ENCODE data around the gene JAM3.

Gene JAM3

DNA sequence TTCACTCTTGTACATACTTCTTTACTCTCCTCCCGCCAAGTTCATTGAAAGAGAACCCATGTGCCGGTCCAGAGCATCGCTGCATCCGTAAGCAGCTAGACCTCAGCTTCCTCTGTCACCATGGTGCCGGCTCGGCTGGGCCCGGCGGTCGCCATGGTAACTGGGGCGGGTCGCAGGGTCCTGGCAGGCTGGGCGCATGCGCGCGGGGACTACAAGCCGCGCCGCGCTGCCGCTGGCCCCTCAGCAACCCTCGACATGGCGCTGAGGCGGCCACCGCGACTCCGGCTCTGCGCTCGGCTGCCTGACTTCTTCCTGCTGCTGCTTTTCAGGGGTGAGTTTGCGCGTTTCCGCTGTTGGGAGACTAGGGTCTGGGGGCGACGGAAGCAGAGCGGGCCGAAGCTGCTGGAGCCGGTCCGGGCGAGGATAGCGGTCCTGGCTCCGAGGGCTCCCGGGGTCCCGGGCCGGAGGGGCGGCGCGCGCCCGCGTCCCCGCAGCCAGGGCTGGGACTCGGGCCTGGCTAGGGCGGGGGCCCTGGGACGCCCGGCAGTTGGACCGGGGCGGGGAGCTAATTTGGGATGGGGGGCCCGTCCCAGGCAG is at the start of gene JAM3:
TSS of gene JAM3 (plus strand) at position 244 of the 597 bp plus-strand sequence. CDS start at position 256, 12 bp downstream.
- in situ Hi-C loops (cut with HindIII; ENCODE audit: low sequenced_read_pairs): no loop called here

DNA sequence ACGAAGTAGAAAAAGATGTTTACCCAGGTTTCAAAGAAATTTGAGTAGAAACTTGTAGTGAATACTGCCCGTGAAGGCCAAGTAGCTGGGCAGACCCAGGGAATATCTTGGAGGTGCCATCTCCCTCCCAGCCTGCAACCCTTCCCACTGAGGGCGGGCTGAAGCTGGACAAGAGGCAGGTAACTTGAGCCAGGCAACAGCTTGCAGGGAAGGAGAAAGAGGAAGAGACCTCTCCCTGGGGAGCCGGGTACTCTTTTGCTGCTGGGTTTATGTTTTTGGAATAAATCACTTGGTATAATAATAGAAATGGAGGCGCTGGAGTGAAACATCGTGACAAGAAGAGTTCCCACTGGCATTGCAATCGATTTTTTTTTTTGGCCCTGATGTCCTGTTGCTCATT is 49.4 kb upstream of the JAM3 start:
- in situ Hi-C loops (cut with HindIII; ENCODE audit: low sequenced_read_pairs): no loop called here

DNA sequence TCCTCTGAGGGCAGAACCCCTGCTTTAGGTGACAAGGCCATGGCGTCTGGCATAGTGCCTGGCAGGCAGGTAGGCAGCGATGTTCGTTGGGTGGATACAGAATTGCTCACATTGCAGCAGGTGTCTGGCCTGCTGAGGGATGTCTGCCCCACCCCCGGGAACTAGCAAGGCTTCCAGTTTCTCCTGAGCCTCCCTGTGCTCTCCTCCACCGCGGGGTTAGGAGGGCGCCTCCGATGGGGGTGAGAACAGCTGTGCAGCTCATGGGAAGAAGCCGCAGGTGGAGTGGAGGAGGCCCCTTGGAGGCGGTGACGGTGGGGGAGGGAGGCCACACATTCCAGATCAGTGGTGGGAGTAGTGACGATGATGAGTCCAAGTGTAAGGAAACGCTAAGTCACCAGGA is 48.3 kb upstream of the JAM3 start:
- in situ Hi-C loops (cut with HindIII; ENCODE audit: low sequenced_read_pairs): no loop called here

DNA sequence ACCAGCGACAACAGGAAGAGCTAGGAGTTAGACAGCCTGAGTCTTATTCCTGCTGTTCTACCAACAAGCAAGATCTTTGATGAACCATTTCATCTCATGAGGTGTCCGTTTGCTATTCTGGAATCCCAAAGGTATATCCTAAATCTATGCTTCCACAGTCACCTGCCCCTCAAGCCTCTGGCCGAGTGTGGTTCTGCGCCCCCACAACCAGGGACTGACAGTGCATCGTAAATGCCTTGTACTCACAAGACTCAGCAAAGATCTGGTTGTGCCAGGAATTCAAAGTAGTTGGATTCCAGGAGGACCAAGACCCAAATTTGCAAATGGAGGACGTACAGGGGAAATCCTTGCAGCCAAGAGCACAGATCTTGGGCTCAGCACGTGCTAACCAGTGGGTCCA is 47.5 kb upstream of the JAM3 start:
- in situ Hi-C loops (cut with HindIII; ENCODE audit: low sequenced_read_pairs): no loop called here

DNA sequence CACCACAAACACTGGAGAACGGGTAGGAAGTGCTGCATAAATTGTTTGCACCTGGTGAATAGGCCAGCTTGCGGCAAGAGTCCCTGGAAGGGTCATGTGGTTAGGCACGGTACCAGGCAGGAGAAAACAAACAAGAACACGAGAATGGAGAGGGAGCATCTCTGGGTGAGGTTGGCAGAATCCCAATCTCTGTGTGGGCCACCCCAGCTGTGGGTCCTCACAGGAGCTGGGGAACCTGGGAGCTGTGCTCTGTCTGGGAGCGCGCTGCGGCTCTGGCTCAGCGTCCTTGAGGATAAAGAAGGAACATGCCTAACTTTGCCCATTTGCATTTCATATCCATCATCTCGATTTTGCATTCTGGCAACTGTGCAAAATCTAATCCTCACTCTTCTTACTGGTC is 46.1 kb upstream of the JAM3 start:
- in situ Hi-C loops (cut with HindIII; ENCODE audit: low sequenced_read_pairs): no loop called here

DNA sequence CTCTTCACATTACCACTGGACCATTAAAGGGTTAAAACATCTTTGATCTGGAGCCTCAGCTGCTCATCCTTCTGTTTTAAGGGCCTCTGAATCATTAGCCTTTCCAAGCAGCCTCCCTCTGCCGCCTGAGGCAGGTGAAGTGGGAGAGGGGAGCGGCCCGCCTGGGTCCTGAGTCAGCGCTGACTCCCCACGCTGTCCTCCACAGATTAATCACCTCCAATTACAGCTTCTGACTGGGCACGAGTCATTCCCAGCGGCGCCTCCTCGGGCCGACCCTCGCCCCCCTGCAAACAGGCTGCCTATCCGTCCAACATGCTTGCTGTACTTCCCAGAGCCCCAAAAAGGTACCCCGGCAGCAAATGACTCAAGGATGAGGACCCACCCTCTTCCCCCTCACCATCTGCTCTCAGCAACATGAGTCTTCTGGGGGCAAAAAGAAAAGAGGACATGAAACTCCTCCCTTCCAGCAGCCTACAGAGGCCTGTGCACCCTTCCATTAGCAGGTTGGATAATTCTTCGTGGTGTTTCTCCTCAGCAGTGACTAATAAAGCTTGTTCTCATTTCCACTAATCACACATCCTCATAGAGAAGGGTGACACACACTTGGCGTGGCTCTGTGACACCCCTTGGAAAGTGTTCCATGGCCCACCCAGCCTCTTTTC is 44.3 kb upstream of the JAM3 start:
- in situ Hi-C loops (cut with HindIII; ENCODE audit: low sequenced_read_pairs): no loop called here

DNA sequence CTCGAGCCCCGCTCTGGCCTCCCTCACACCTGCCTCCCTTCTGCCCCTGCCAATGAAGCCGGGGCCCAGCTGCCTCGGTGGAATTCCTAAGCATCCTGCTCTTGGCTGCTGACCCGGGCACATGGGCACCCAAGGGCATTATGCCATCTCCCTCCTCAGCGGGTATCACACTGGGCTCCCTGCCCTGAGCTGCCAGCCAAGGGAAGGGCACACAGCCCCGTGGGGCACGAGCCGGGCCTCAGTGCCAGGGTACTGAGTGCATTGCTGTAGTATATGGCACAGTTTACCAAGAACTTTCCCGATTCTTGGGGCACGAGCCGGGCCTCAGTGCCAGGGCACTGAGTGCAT is 43.8 kb upstream of the JAM3 start:
- in situ Hi-C loops (cut with HindIII; ENCODE audit: low sequenced_read_pairs): no loop called here

DNA sequence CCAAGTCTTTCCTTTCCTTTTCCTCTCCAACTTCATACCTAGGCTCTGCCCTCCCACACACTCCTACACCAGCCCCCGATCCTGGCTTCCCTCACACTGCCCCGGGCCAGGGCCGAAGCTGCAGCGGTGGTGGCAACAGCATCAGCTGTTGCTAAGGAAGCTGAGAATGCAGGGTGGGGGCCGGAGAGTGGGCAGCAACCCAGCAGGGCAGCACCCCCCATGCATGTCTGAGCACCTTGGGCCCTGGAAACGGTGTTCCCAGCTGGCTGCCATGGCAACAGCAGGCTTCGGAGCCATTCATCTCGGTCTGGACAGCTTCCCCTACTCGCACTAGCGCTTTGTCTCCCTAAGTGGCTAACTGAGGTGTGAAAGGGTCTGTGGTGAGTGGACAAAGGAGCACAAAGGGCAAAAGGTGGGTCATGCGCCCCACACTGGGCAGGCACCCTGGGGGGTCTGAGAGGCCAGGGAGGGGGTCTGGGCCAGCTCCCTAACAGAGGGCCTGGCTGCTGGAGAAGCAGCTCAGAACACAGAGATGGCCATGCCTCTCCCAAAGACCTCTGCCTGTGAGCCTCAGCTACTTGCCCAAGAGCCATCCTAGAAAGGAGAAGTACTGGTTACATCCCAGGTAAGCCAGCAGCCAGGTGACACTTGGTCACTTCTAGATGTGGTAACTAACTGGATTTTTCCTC is 42.1 kb upstream of the JAM3 start:
- in situ Hi-C loops (cut with HindIII; ENCODE audit: low sequenced_read_pairs): no loop called here

DNA sequence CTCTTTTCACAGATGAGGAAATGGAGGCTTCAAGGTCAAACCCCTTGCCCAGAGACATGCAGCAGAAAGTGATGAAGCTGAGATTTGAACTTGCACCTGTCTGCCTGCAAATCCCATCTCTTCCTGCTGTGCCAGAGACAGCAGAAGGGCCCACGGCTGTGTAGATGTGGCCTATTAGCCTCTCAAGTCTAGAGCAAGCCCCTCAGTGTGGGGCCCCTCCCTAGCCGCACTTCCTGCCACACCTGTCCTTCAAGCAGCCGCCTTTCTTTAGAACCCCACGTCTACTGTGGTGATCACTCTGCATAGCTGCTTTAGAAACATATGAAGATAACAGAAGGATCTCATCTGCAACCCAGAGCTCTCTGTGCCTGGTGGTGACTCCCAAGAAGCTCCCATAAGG is 41.2 kb upstream of the JAM3 start:
- in situ Hi-C loops (cut with HindIII; ENCODE audit: low sequenced_read_pairs): no loop called here

DNA sequence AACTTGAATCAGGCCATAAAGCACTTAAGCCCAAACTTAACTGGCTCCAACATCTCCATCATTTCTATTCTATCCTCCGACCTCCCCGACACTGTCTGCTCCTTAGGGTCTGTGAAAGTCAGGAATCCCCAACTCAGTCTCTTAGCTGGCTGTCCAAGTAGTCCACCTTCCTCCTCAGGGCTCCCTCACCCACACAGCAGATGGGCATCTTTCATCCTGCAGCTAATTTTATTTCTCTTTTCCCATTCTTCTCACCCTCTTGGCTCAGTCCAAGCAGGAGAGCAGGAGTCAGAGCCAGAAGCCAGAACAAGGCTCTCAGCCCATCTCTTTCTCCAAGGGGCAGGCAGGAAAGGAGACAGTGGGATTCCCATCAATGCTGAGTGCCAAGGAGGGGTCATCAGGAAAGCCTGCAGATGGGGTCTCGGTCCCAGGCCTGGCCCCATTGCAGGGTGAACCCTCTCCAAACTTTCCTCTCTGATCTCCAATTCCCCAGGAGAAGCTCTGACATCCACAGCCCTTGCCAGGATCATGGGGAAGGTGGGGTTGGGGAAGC is 40.4 kb upstream of the JAM3 start:
- in situ Hi-C loops (cut with HindIII; ENCODE audit: low sequenced_read_pairs): no loop called here

DNA sequence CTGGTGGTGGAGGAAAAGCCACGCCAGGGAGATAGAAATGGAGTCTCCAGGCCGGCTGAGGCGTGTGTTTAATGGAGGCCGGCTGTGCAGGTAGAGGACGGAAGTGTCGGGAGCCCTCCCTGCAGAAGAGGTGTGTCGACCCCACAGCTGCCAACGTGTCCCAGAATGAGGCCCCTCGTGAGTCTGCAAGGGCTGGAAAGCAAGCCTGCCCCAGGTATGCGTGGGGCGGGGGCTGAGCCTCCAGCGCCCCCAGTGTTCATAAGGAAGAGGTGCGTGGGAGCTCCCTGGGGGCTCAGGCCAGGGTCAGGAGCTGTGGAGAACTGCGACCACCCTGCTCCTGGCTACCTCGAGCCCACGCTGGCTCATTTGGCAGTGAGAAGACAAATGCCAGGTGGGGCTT is 38.0 kb upstream of the JAM3 start:
- in situ Hi-C loops (cut with HindIII; ENCODE audit: low sequenced_read_pairs): no loop called here

DNA sequence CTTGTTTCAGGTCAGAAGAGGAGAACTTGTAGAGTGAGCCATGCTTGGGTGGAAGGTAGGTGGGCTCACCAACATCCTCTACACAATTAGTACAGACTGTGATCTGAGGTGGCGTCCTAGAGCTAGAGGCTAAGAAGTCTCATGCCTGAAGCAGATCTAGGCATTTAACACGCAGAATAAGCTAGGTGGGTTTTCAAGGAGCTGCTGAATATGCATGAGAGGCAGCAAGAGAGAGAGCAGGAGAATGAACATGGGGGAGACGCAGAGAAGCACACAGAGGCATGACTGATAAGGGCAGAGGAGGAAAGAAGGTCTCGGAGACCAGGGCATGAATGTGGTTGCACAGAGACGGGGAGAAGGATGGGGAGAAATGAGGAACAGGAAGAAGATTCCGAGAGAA is 36.8 kb upstream of the JAM3 start:
- in situ Hi-C loops (cut with HindIII; ENCODE audit: low sequenced_read_pairs): no loop called here

DNA sequence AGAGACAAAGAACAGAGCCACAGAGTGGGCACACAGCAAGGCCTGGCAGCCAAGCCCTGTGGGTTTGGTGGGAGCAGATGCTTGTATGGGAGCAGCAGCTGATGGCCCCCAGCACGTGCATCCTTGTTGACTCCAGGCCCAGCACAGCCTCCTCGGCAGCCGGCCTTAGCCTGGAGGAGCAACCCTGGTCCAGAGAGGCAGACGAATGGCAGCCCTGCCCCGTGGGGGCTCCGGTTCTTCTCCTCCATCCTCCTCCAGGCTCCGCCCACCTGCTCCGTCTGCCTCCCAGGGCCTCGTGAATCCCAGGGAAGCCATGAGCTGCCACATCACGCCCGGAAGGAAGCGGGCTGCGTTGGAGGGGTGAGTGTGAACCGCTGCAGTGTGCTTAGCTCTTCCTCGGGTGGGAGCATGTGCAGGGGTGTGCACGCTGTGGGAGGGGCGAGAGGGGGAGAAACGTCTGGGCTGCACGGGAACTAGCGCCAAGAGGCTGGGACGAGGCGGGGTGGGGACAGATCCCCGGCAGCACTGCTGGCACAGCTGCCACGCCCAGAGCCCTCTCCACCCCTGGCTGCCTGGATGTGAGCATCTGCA is 36.3 kb upstream of the JAM3 start:
- in situ Hi-C loops (cut with HindIII; ENCODE audit: low sequenced_read_pairs): no loop called here

DNA sequence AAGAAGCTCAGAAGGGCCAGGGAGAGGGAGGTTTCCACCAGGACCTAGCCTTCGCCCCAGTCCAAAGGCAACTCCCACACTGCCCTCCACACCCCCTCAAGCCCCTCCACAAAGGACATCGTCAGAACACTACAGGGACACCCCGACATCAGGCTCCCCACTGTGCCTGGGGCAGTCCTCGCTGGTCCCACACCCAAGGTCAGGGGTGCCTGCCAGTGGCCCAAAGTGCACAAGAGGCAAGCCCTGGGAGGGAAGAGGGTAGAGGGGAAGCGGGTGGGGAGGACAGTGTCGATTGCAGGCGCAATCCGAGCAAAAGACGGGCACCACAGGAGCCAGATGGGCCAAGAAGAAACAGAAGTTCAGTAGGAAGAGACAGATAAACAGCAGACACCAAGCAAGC is 35.6 kb upstream of the JAM3 start:
- in situ Hi-C loops (cut with HindIII; ENCODE audit: low sequenced_read_pairs): no loop called here

DNA sequence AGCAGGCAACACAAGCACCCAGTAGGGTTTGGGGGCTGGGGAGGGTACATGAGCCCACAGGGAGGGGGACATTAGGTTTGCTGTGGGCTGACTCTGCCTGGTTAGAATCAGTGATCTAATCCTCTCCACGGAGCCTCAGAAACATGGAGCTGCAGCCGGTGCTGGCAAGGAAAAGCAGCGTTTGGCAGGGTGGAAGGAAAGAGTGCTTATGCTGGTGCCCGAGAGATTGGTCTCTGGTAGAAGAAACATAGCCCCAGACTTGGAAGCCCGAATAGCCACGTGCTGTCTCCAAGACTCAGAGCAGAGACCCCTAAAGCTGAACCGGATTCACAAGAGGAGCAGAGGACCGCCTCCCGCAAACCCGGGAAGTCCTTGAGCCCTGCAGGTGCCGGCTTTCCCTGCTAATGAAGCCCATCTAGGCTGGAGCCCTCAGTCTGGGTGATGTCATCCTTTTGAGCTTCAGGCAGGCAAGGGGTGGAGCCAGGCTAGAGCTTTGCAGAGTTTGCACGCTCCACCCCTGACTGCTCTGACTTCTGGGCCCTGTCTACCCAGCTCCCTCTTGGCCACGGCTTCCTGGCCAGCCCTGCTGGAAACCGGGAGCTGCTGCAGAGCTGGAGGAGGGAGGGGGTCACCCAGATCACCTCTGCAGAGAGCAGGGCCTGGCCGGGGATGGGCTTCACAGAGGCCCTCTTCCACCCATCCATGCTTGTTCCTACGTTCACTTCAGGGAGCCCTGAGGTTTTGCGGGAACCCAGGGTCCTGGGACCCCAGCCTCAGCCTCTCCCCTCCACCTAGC is 35.0 kb upstream of the JAM3 start:
- in situ Hi-C loops (cut with HindIII; ENCODE audit: low sequenced_read_pairs): no loop called here

DNA sequence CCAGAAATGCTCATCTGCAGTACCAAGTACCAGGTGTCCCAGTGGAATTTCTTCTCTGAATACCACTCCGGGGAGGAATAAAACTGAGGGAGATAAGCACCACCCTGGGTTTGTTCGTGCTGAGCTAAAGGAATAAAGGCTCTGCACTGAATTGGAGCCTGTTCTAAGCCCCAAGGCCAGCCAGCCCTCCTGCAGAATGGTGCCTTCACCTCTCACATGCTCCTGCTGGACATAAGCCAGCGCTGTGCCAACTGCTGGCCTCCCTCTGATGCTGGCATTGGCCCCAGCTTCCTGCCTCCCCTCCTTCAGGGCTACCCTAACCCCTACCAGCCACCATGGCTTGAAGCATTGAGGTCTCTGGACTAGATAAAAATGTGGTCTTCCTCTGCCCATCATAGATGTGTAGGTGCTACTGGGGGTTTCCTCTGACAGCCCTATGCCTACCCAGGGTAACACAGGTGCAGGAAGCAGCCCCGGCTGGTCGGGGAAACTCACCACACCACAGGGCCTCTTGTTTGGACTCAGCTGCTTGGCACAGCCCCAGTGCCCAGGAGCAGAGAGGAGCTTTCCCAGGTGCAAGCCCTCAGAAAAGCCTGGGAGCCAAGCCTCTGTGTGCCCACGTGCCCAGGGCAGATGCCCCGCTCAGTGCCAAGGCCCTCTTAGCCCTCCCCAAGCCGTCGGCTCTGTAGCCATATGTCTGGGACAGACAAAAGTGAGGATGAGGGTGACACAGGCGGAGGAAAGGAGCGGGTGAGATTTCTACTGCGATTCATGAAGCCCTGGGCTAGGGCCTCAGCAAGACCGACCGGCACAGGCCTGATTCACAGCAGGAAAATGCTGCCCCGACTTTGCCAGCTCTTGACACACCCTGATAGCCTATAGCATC is 34.1 kb upstream of the JAM3 start:
- in situ Hi-C loops (cut with HindIII; ENCODE audit: low sequenced_read_pairs): no loop called here

DNA sequence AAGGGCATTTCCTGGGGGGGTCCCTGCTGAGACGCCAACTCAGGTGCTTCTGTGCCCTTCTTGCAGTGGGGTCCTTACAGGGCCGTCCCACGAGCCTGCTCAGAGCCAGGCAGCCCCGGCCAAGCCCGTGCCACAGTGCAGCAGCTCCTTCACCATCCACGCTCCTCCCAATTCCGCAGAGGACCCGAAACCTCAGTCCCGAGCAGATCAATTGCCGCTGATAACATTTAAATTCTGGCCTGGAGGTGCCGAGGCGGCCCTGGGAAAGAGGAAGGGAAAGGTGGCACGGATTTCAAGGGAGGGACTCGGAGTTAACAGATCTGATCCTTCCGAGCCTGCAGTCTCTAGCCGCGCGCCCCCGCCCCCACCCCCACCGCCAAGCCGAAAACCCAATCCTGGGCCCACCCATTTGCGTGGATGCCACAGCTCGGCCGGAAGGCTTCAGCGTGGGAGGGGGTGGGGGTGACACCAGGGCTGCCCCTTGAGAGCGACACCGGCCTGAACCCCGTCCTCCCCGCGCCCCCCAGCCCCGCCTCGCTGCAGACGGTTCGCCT is 32.3 kb upstream of the JAM3 start:
- in situ Hi-C loops (cut with HindIII; ENCODE audit: low sequenced_read_pairs): no loop called here

DNA sequence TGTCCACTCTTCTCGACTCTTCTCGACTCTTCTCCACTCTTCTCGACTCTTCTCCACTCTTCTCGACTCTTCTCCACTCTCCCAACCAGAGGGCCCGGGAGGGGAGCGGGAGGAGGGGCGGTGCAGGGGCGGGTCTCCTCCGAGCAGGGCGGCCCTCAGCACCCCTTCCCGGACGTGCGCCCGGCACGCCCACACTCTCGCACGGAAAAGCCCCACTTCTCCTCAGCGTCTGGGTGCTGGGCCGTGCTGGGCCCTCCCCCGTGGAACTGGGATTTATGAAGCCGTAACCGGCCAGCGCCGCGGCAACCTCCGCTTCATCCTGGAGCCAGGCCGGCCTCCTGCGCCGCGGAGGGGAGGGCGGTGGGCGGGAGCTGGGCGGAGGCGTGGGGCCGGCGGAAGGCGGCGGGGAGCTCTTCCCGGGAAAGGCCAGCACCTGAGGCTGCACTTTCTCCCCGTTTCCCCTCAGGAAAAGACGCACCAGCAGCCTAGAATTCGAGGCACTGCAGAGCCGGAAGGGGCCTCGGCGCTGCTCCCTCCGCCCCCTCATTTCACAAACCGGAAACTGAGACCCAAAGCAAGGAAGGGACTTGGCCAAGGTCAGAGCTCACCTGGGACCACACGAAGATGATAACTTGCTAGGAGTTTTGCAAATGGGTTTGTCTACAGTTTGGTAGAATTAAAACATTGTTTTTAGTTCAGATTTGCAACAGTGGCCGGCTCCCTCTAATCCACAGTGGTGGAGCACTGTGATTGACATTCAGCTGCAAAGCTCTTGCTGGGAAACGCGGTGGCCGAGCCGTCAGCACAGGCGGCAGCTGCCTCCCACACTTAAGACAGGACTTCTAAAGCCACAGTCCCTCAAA is 31.6 kb upstream of the JAM3 start:
- in situ Hi-C loops (cut with HindIII; ENCODE audit: low sequenced_read_pairs): no loop called here

Data from endothelial cell of hepatic sinusoid (primary cell).